Sigmoid colon (tissue), 4 donors: ENCODE measurements around the gene ESYT2.
"Not testable (repeated sequence)": the region's sequence is repeated elsewhere in the genome, so short reads cannot be mapped to it uniquely, and the experiment has no call there.

Experiments
- POLR2A ChIP-seq, 2 donors: fragments of 450-650 bp; IDR thresholded peaks; one replicate each; pipeline ENCODE4 v1.6.1; 2016; ENCODE audit warnings: antibody characterized with exemption in 2 of 2, mild to moderate bottlenecking in 2 of 2, moderate library complexity in 2 of 2
- POLR2AphosphoS5 ChIP-seq, 4 donors: sonication (generic); formaldehyde crosslinking; IDR thresholded peaks; one replicate each; pipeline ENCODE4 v1.6.1; 2017; ENCODE audit warnings: antibody characterized with exemption in 4 of 4
- TF ChIP-seq, protein P1 (sequence below), 4 experiments: fragments of 450-650 bp in 3 of 4; fragments of 200-600 bp in 1 of 4; IDR thresholded peaks; one replicate each; pipeline ENCODE4 v1.5.1; 2016 to 2019; ENCODE audit warnings: antibody characterized with exemption in 4 of 4, mild to moderate bottlenecking in 3 of 4, moderate library complexity in 2 of 4

DNA sequence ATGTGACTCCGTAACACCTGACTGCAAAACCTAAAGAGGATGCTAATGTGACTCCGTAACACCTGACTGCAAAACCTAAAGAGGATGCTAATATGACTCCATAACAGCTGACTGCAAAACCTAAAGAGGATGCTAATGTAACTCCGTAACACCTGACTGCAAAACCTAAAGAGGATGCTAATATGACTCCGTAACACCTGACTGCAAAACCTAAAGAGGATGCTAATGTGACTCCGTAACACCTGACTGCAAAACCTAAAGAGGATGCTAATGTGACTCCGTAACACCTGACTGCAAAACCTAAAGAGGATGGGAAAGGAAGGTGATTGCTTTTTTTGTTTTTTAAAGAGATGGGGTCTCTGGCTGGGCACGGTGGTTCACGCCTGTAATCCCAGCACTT is 9.9 kb upstream of the ESYT2 start:
- TF ChIP-seq, protein P1, sequence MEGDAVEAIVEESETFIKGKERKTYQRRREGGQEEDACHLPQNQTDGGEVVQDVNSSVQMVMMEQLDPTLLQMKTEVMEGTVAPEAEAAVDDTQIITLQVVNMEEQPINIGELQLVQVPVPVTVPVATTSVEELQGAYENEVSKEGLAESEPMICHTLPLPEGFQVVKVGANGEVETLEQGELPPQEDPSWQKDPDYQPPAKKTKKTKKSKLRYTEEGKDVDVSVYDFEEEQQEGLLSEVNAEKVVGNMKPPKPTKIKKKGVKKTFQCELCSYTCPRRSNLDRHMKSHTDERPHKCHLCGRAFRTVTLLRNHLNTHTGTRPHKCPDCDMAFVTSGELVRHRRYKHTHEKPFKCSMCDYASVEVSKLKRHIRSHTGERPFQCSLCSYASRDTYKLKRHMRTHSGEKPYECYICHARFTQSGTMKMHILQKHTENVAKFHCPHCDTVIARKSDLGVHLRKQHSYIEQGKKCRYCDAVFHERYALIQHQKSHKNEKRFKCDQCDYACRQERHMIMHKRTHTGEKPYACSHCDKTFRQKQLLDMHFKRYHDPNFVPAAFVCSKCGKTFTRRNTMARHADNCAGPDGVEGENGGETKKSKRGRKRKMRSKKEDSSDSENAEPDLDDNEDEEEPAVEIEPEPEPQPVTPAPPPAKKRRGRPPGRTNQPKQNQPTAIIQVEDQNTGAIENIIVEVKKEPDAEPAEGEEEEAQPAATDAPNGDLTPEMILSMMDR (IDR thresholded peaks at IDR 0.05), result not testable (repeated sequence)
- not testable (repeated sequence) for TF ChIP-seq POLR2A, POLR2AphosphoS5 (IDR thresholded peaks at IDR 0.05)
